SK-N-SH (cell line): ENCODE results near the gene KIF25. TPM values are rescaled to one million over a fixed set of nuclear protein-coding genes. Genes with fewer than 3 reads are reported as not detected.

Source experiments
- CTCF ChIA-PET: fragments of 300-600, 350-600 bp; formaldehyde crosslinking; extraction: SDS; loops from one replicate; lab custom pipeline; 2021; lab: Yijun Ruan, JAX
- POLR2A ChIA-PET: fragments of 350-600 bp; sonication (Branson Sonifier 250); formaldehyde crosslinking; extraction: SDS; loops from one replicate; lab custom pipeline; 2020; ENCODE audit warnings: antibody characterized with exemption, inconsistent platforms; lab: Yijun Ruan, JAX
- DNase-seq: peaks from one replicate; pipeline ENCODE4 v3.0.0; 2012
- H2AFZ ChIP-seq: fragments of 200-600 bp; sonication (generic); 2 replicates; pipeline ENCODE4 v1.8.1; 2016; ENCODE audit warnings: antibody characterized with exemption, mild to moderate bottlenecking, low read depth
- H3F3A ChIP-seq: fragments of 200-600 bp; sonication (generic); replicated peaks from 2 replicates; pipeline ENCODE3; 2016; ENCODE audit warnings: antibody characterized with exemption, mild to moderate bottlenecking; ENCODE audit not compliant: insufficient read depth
- H3K27ac ChIP-seq, 2 experiments: fragments of 200-500 bp in 1 of 2; fragments of 200-600 bp in 1 of 2; sonication (Bioruptor generic) in 1 of 2; sonication (generic), shearing (Covaris generic) in 1 of 2; 2 replicates each; pipeline versions ENCODE4 v1.5.1 to v1.6.1; 2014 to 2016; ENCODE audit warnings: low read depth in 2 of 2, inconsistent platforms in 1 of 2, low read length in 1 of 2, mild to moderate bottlenecking in 1 of 2, mixed read lengths in 1 of 2
- H3K27me3 ChIP-seq: fragments of 200-600 bp; sonication (generic), shearing (Covaris generic); 2 replicates; pipeline ENCODE4 v1.6.1; 2016; ENCODE audit warnings: mixed run types; ENCODE audit not compliant: insufficient read depth
- H3K36me3 ChIP-seq, 2 experiments: fragments of 200-500 bp in 1 of 2; fragments of 200-600 bp in 1 of 2; sonication (Bioruptor generic) in 1 of 2; sonication (generic) in 1 of 2; replicated peaks in 1 of 2; 2 replicates each; pipeline versions ENCODE3 to v1.5.1; 2014 to 2016; ENCODE audit warnings: low read length in 1 of 2, mild to moderate bottlenecking in 1 of 2; ENCODE audit not compliant: insufficient read depth in 2 of 2, control insufficient read depth in 1 of 2
- H3K4me1 ChIP-seq, 2 experiments: fragments of 200-500 bp in 1 of 2; fragments of 200-600 bp in 1 of 2; sonication (Bioruptor generic) in 1 of 2; sonication (generic), shearing (Covaris generic) in 1 of 2; 2 replicates each; pipeline versions ENCODE4 v1.5.1 to v1.6.1; 2014 to 2016; ENCODE audit warnings: low read depth in 1 of 2, low read length in 1 of 2, mixed run types in 1 of 2; ENCODE audit not compliant: insufficient read depth in 2 of 2, control insufficient read depth in 1 of 2
- H3K4me2 ChIP-seq: fragments of 200-600 bp; sonication (generic), shearing (Covaris generic); 2 replicates; pipeline ENCODE4 v1.6.1; 2017; ENCODE audit warnings: mixed run types
- H3K4me3 ChIP-seq, 2 experiments: fragments of 200-500 bp in 1 of 2; fragments of 200-600 bp in 1 of 2; sonication (Bioruptor generic) in 1 of 2; sonication (generic), shearing (Covaris generic) in 1 of 2; 2 replicates each; pipeline versions ENCODE4 v1.5.1 to v1.8.1; 2014 to 2016; ENCODE audit warnings: low read depth in 2 of 2, inconsistent platforms in 1 of 2, low read length in 1 of 2, mild to moderate bottlenecking in 1 of 2, mixed read lengths in 1 of 2, moderate library complexity in 1 of 2
- H3K79me2 ChIP-seq: fragments of 200-600 bp; sonication (generic); 2 replicates; pipeline ENCODE4 v1.8.1; 2017; ENCODE audit warnings: mild to moderate bottlenecking; ENCODE audit not compliant: insufficient read depth
- H3K9ac ChIP-seq: fragments of 200-600 bp; sonication (generic); 2 replicates; pipeline ENCODE4 v1.6.1; 2017; ENCODE audit warnings: mixed run types
- H3K9me2 ChIP-seq: fragments of 200-600 bp; sonication (generic); 2 replicates; pipeline ENCODE4 v1.6.1; 2017; ENCODE audit warnings: mixed run types
- H3K9me3 ChIP-seq: fragments of 200-600 bp; sonication (generic); 2 replicates; pipeline ENCODE4 v1.6.1; 2017; ENCODE audit warnings: mixed run types, mild to moderate bottlenecking, moderate library complexity
- H4K20me1 ChIP-seq: fragments of 200-600 bp; sonication (generic); 2 replicates; pipeline ENCODE4 v1.6.1; 2017; ENCODE audit warnings: mild to moderate bottlenecking, mixed run types; ENCODE audit not compliant: insufficient read depth
- CTCF ChIP-seq: fragments of 200-600 bp; sonication (generic); IDR thresholded peaks from 2 replicates; pipeline ENCODE4 v1.6.1; 2017; ENCODE audit warnings: antibody characterized with exemption, mild to moderate bottlenecking, moderate library complexity
- FOXM1 ChIP-seq: IDR thresholded peaks from 2 replicates; pipeline ENCODE4 v1.4.0; 2012; ENCODE audit warnings: low read depth, mild to moderate bottlenecking
- IRF3 ChIP-seq: fragments of 150-350 bp; IDR thresholded peaks from 2 replicates; pipeline ENCODE4 v1.6.1; 2016; ENCODE audit warnings: mild to moderate bottlenecking, low read depth, low read length
- JUND ChIP-seq: IDR thresholded peaks from 2 replicates; pipeline ENCODE4 v1.4.0; 2012
- MEF2A ChIP-seq: IDR thresholded peaks from 2 replicates; pipeline ENCODE4 v1.4.0; 2012; ENCODE audit warnings: low read depth, borderline replicate concordance
- MXI1 ChIP-seq: IDR thresholded peaks from 2 replicates; pipeline ENCODE4 v1.6.1; 2012; ENCODE audit warnings: mild to moderate bottlenecking, low read depth, low read length, improper control_type of control experiment
- POLR2AphosphoS5 ChIP-seq: IDR thresholded peaks from 2 replicates; pipeline ENCODE4 v1.6.1; 2012; ENCODE audit warnings: low read depth, low read length
- REST ChIP-seq: IDR thresholded peaks from 2 replicates; pipeline ENCODE4 v1.6.1; 2012; ENCODE audit warnings: mild to moderate bottlenecking, low read depth, low read length, moderate library complexity
- SIN3A ChIP-seq: IDR thresholded peaks from 2 replicates; pipeline ENCODE4 v1.6.1; 2012; ENCODE audit warnings: low read depth, mild to moderate bottlenecking, low read length, moderate library complexity, borderline replicate concordance
- TAF1 ChIP-seq: IDR thresholded peaks from 2 replicates; pipeline ENCODE4 v1.6.1; 2012; ENCODE audit warnings: low read depth, mild to moderate bottlenecking, low read length, moderate library complexity, borderline replicate concordance
- YY1 ChIP-seq: IDR thresholded peaks from 2 replicates; pipeline ENCODE4 v1.4.0; 2012; ENCODE audit warnings: low read depth, mild to moderate bottlenecking
- WGBS: methylation state at CpG from one replicate; pipeline ENCODE4 v1.1.6; 2017; ENCODE audit warnings: low lambda C conversion rate; 5-methylcytosine and 5-hydroxymethylcytosine counted together
- polyA plus RNA-seq, 3 experiments: library from polyadenylated mRNA; depleted of rRNA; stranded (reverse); fragments of >200 nt; gene quantifications; 2 replicates each; pipeline ENCODE4 v1.2.3, GENCODE V29; 2012
- TF ChIP-seq, protein P1 (sequence below): IDR thresholded peaks from 2 replicates; pipeline ENCODE4; 2012

Gene KIF25
- polyA plus RNA-seq, 1 of the 3 experiments (the other 2 are of a cell fraction) = not detected

GRCh38 chr6:167956491-167956890, 41.0 kb upstream of the KIF25 start:
- CTCF ChIA-PET = interaction anchor here (1.2 to 2.1 kb wide), 2 partner anchors 11 to 12 kb away, joined by 4 to 9 read pairs; no protein-coding TSS in a partner anchor
- Histone ChIP-seq H3K9me2 (no peaks in the 10 kb centered on the region), H3K27me3 (no peaks in the 10 kb centered on the region), H3K9ac (no peak overlapping the region), H3K9me3 (no peaks in the 10 kb centered on the region), H3K36me3 (peaks cover 0 to 28% of the 10 kb centered on the region in 2 experiments), H3K27ac (no peak overlapping the region), H3K4me1 (no peaks in the 10 kb centered on the region; a peak in 2 of 4 replicates), H3K4me3 (no peak overlapping the region), H3F3A (peaks cover 4% of the 10 kb centered on the region), H4K20me1 (no peaks in the 10 kb centered on the region), H3K4me2 (no peak overlapping the region), H2AFZ (no peak overlapping the region), H3K79me2 (no peaks in the 10 kb centered on the region)
- TF ChIP-seq YY1 = no peak
- TF ChIP-seq JUND = no peak
- TF ChIP-seq IRF3 = no peak
- no peak for TF ChIP-seq FOXM1
- 93% methylated on average over 6 of the region's 6 CpGs for WGBS
- POLR2A ChIA-PET = no interaction called here
- DNase-seq = no peak

- Histone ChIP-seq H3K27me3 (no peaks in the 10 kb centered on the region), H3K9ac (no peak overlapping the region), H3K36me3 (peaks cover 0 to 22% of the 10 kb centered on the region in 2 experiments), H3K4me1 (no peaks in the 10 kb centered on the region; a peak in 2 of 4 replicates), H4K20me1 (no peaks in the 10 kb centered on the region), H3K4me2 (no peak overlapping the region), H3K9me3 (no peaks in the 10 kb centered on the region), H2AFZ (no peak overlapping the region), H3K9me2 (no peaks in the 10 kb centered on the region), H3K4me3 (no peak overlapping the region)
- ChIA-PET POLR2A (no interaction called here), CTCF (interaction anchor here (1.1 to 2.1 kb wide), 2 partner anchors 11 to 49 kb away, joined by 3 to 9 read pairs; no protein-coding TSS in a partner anchor)
- WGBS = 94% methylated on average over 8 of the region's 8 CpGs
- DNase-seq = no peak
- no peak for TF ChIP-seq MXI1
- TF ChIP-seq, all 33 proteins: peak for 0
- Histone ChIP-seq H3F3A (peaks cover 4% of the 10 kb centered on the region), H3K79me2 (no peaks in the 10 kb centered on the region), H3K27ac (no peak overlapping the region)
These were observed 40.4 kb upstream of the KIF25 start for GRCh38 chr6:167956983-167957492.

DNA sequence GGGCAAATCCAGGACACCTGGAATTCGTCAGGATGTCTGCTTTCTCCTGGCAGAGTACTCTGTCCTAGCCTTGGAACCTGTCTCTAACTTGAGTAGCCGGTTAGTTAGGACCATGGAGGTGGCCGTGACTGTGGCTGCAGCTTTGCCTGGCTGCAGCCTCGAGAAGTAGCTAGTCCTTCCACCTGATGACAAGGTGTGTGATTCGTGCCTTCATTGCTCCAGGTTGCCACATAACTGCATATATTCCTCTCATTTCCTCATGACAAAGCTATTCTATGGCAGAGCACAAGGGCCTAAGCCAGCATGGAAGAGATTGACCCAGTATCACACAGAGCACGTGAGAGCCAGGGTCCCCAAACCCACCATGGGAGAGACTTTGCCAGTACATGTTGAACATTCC, 39.8 kb upstream of the KIF25 start:
- WGBS = 100% methylated on average over 3 of the region's 6 CpGs
- TF ChIP-seq REST (no peak), MEF2A (no peak), POLR2AphosphoS5 (no peak), TAF1 (no peak), CTCF (no peak), SIN3A (no peak), YY1 (no peak)
- TF ChIP-seq, protein P1, sequence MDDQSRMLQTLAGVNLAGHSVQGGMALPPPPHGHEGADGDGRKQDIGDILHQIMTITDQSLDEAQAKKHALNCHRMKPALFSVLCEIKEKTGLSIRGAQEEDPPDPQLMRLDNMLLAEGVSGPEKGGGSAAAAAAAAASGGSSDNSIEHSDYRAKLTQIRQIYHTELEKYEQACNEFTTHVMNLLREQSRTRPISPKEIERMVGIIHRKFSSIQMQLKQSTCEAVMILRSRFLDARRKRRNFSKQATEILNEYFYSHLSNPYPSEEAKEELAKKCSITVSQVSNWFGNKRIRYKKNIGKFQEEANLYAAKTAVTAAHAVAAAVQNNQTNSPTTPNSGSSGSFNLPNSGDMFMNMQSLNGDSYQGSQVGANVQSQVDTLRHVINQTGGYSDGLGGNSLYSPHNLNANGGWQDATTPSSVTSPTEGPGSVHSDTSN = no peak

More for the DNA sequence above, 39.8 kb upstream of the KIF25 start:
- Histone ChIP-seq H2AFZ (no peak overlapping the region), H3F3A (peaks cover 4% of the 10 kb centered on the region), H3K27me3 (no peaks in the 10 kb centered on the region), H3K9me2 (no peaks in the 10 kb centered on the region), H3K9me3 (no peaks in the 10 kb centered on the region), H3K4me1 (no peaks in the 10 kb centered on the region; a peak in 2 of 4 replicates), H4K20me1 (no peaks in the 10 kb centered on the region), H3K79me2 (no peaks in the 10 kb centered on the region), H3K27ac (no peak overlapping the region), H3K4me2 (no peak overlapping the region), H3K36me3 (peaks cover 0 to 20% of the 10 kb centered on the region in 2 experiments), H3K4me3 (no peak overlapping the region), H3K9ac (no peak overlapping the region)
- DNase-seq = no peak
- ChIA-PET CTCF (interaction anchor here (1.1 to 2.1 kb wide), 2 partner anchors 10 to 50 kb away, joined by 3 to 9 read pairs; no protein-coding TSS in a partner anchor), POLR2A (no interaction called here)
